ENCODE results near the gene GPRC5A.
A peak's percentile ranks its signal among the peaks of the same experiment; 100 is the strongest.

The GPRC5A gene

GRCh38 chr12:12903642-12904609 is 12.6 kb downstream of the GPRC5A start:
- no peak overlapping the region for H3K27ac ChIP-seq (replicated peaks)
- H3K27me3 ChIP-seq (ENCODE audit: insufficient read depth, poor library complexity, severe bottlenecking), result no peaks in the 10 kb centered on the region
- H3K4me3 ChIP-seq (replicated peaks; ENCODE audit: insufficient read depth, low read length), result no peak overlapping the region
- peak in 1 of 2 experiments; percentile 10 for DNase-seq (ENCODE audit: low read depth in 1 of 2, low spot score in 1 of 2)
- TF ChIP-seq POLR2AphosphoS5 (IDR thresholded peaks at IDR 0.05; ENCODE audit: low read depth), result no peak
- no peak for TF ChIP-seq CTCF (IDR thresholded peaks at IDR 0.05; ENCODE audit: insufficient read depth, low read length)
- TF ChIP-seq REST (IDR thresholded peaks at IDR 0.05; ENCODE audit: insufficient replicate concordance, low read depth), result no peak
- TF ChIP-seq GABPA (IDR thresholded peaks at IDR 0.05; ENCODE audit: low read depth), result no peak
- no peak for TF ChIP-seq SPI1 (IDR thresholded peaks at IDR 0.05; ENCODE audit: borderline replicate concordance, low read depth)

- H3K27ac ChIP-seq (replicated peaks), result no peak overlapping the region
- TF ChIP-seq GABPA (IDR thresholded peaks at IDR 0.05; ENCODE audit: low read depth) (no peak), SPI1 (IDR thresholded peaks at IDR 0.05; ENCODE audit: borderline replicate concordance, low read depth) (no peak), POLR2AphosphoS5 (IDR thresholded peaks at IDR 0.05; ENCODE audit: low read depth) (no peak), CTCF (IDR thresholded peaks at IDR 0.05; ENCODE audit: insufficient read depth, low read length) (no peak), REST (IDR thresholded peaks at IDR 0.05; ENCODE audit: insufficient replicate concordance, low read depth) (no peak)
Observed at GRCh38 chr12:12907552-12907951, 16.2 kb downstream of the GPRC5A start.

GRCh38 chr12:12908252-12908651 is 16.9 kb downstream of the GPRC5A start:
- DNase-seq (ENCODE audit: low read depth in 1 of 2, low spot score in 1 of 2), result no peak
- H3K27ac ChIP-seq (replicated peaks), result no peak overlapping the region
- no peaks in the 10 kb centered on the region for H3K27me3 ChIP-seq (ENCODE audit: insufficient read depth, poor library complexity, severe bottlenecking)
- H3K4me3 ChIP-seq (replicated peaks; ENCODE audit: insufficient read depth, low read length), result no peak overlapping the region
- TF ChIP-seq SPI1 (IDR thresholded peaks at IDR 0.05; ENCODE audit: borderline replicate concordance, low read depth), result no peak
- no peak for TF ChIP-seq POLR2AphosphoS5 (IDR thresholded peaks at IDR 0.05; ENCODE audit: low read depth)
- no peak for TF ChIP-seq CTCF (IDR thresholded peaks at IDR 0.05; ENCODE audit: insufficient read depth, low read length)
- TF ChIP-seq REST (IDR thresholded peaks at IDR 0.05; ENCODE audit: insufficient replicate concordance, low read depth), result no peak
- no peak for TF ChIP-seq GABPA (IDR thresholded peaks at IDR 0.05; ENCODE audit: low read depth)

More at GRCh38 chr12:12907552-12907951, 16.2 kb downstream of the GPRC5A start:
- Histone ChIP-seq H3K27me3 (ENCODE audit: insufficient read depth, poor library complexity, severe bottlenecking) (no peaks in the 10 kb centered on the region), H3K4me3 (replicated peaks; ENCODE audit: insufficient read depth, low read length) (no peak overlapping the region)
- DNase-seq (ENCODE audit: low read depth in 1 of 2, low spot score in 1 of 2), result no peak

Data from HL-60 (cell line).